ELR (cell line): ENCODE measurements around the gene FEM1A.

Experiments used
- DNase-seq: peaks from one replicate; pipeline ENCODE4 v3.0.0-alpha.2; 2015; ENCODE audit warnings: low read depth

FEM1A gene

GRCh38 chr19:4849019-4849418 lies 57.5 kb downstream of the FEM1A start:
- no peak for DNase-seq
